PFSK-1 (cell line): ENCODE data around the gene CNTNAP2.

ENCODE experiments used
- FOXP2 ChIP-seq: optimal IDR thresholded peaks from 2 replicates; pipeline ENCODE3; 2011; ENCODE audit warnings: borderline replicate concordance, control low read depth, inconsistent platforms; ENCODE audit not compliant: insufficient read depth; ENCODE audit errors: extremely low read length, extremely low read depth
- POLR2AphosphoS5 ChIP-seq: IDR thresholded peaks from 2 replicates; pipeline ENCODE4 v1.6.1; 2012; ENCODE audit warnings: low read depth, mild to moderate bottlenecking, control low read depth, low read length, moderate library complexity
- REST ChIP-seq, 2 experiments: IDR thresholded peaks; 2 replicates each; pipeline versions ENCODE4 v1.6.1 to v1.8.0; 2011 to 2012; ENCODE audit warnings: low read depth in 2 of 2, low read length in 2 of 2, control low read depth in 1 of 2, inconsistent platforms in 1 of 2, mild to moderate bottlenecking in 1 of 2, moderate library complexity in 1 of 2; ENCODE audit not compliant: insufficient read depth in 1 of 2
- SIN3A ChIP-seq: IDR thresholded peaks from 2 replicates; pipeline ENCODE4 v1.6.1; 2012; ENCODE audit warnings: mild to moderate bottlenecking, low read length, moderate library complexity, borderline replicate concordance; ENCODE audit not compliant: insufficient read depth
- TAF1 ChIP-seq: IDR thresholded peaks from 2 replicates; pipeline ENCODE4 v1.6.1; 2012; ENCODE audit warnings: low read length, control low read depth, borderline replicate concordance; ENCODE audit not compliant: insufficient read depth

Gene CNTNAP2

GRCh38 chr7:146554556-146554955 is 438.0 kb downstream of the CNTNAP2 start:
- TF ChIP-seq SIN3A, result no peak
- no peak for TF ChIP-seq TAF1
- TF ChIP-seq POLR2AphosphoS5, result no peak
- no peak for TF ChIP-seq FOXP2
- no peak for TF ChIP-seq REST (IDR thresholded peaks at IDR 0.05; ENCODE audit: insufficient read depth in 1 of 2, low read depth in 2 of 2, low read length in 2 of 2)

DNA sequence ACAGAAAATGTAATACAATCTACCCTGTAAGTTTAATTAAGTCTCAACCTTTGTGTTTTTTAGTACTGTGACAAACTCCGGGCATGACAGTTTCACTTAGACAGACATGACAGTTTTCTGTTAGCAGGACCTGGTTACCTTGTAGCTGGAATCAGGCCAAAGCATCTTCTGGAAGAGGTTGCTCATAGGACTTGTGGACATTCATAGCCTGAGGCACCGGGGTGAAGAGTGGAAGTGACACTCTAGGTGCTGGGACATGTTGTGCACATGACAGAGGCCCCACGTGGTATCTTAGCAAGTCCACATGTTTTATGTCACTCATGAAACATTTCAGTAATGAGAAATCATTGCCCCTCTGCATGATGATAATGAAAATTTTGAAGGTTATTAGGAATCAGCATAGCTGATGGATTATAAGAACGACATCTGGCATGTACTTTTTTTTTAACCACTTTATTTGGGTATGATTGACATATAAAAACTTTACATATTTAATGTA is 441.4 kb downstream of the CNTNAP2 start:
- no peak for TF ChIP-seq SIN3A
- no peak for TF ChIP-seq FOXP2
- no peak for TF ChIP-seq POLR2AphosphoS5
- TF ChIP-seq REST (IDR thresholded peaks at IDR 0.05; ENCODE audit: insufficient read depth in 1 of 2, low read depth in 2 of 2, low read length in 2 of 2), result no peak
- TF ChIP-seq TAF1, result no peak

DNA sequence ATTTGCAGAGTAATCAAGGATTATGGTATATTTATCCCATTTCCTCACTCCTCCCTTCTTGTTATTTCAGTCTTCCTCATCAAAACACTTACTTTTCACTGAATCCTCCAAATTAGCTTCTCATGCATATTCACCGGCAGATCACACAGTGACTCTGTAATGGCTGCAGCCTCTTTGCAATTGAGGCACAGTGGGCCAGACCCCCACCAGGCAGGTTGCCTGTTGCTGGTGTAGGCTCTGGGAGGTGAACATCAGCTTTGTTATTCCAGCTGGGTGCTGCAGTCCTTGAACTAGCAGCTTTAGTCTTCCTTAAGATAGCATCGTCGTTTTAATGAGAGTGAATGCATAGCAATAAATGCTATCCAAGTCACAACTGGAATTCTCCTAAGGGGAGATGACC is 449.3 kb downstream of the CNTNAP2 start:
- TF ChIP-seq REST (IDR thresholded peaks at IDR 0.05; ENCODE audit: insufficient read depth in 1 of 2, low read depth in 2 of 2, low read length in 2 of 2), result no peak
- TF ChIP-seq SIN3A, result no peak
- no peak for TF ChIP-seq POLR2AphosphoS5
- no peak for TF ChIP-seq FOXP2
- no peak for TF ChIP-seq TAF1

DNA sequence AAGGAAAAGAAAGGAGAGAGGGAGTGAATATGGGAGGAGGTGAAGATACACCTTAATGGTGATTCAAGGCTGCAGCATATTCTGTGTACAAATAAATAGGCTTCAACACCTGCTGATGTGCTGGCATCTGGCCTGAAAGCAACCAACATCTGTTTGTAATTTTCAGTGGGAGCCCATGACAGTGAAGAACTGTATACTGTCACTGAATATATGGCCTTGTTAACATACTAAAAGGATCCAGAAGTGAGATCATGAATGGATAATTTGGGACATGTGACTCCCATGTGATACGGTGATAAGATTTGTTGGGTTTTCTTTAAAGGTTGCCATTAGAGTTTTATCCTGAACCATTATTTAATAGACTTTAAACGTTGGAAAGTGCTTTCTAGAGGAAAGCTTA is 459.3 kb downstream of the CNTNAP2 start:
- TF ChIP-seq TAF1 (no peak), FOXP2 (no peak), REST (IDR thresholded peaks at IDR 0.05; ENCODE audit: insufficient read depth in 1 of 2, low read depth in 2 of 2, low read length in 2 of 2) (no peak), SIN3A (no peak), POLR2AphosphoS5 (no peak)

GRCh38 chr7:146591976-146592375 is 475.4 kb downstream of the CNTNAP2 start:
- TF ChIP-seq TAF1, result no peak
- no peak for TF ChIP-seq POLR2AphosphoS5
- TF ChIP-seq FOXP2, result no peak
- no peak for TF ChIP-seq REST (IDR thresholded peaks at IDR 0.05; ENCODE audit: insufficient read depth in 1 of 2, low read depth in 2 of 2, low read length in 2 of 2)
- no peak for TF ChIP-seq SIN3A
